GM23338 (cell line): ENCODE measurements around the gene RUBCN.

Experiments used
- CREB1 ChIP-seq: fragments of 250-450 bp; sonication (Bioruptor Pico); IDR thresholded peaks from 2 replicates; pipeline ENCODE4 v1.5.0; 2020; ENCODE audit warnings: low read depth, mild to moderate bottlenecking, moderate library complexity
- EZH2 ChIP-seq: fragments of 200-600 bp; sonication (generic); IDR thresholded peaks from one replicate; pipeline ENCODE4 v1.8.0; 2017; ENCODE audit warnings: antibody characterized with exemption, mild to moderate bottlenecking, low read depth; ENCODE audit not compliant: unreplicated experiment
- EZH2phosphoT487 ChIP-seq: fragments of 200-600 bp; sonication (generic); IDR thresholded peaks from one replicate; pipeline ENCODE4 v1.8.1; 2018; ENCODE audit warnings: antibody characterized with exemption; ENCODE audit not compliant: unreplicated experiment
- ZNF114 ChIP-seq: fragments of 250-450 bp; sonication (Bioruptor Pico); IDR thresholded peaks from 2 replicates; pipeline ENCODE4 v1.5.0; 2020; ENCODE audit warnings: mild to moderate bottlenecking, moderate library complexity
- TF ChIP-seq, protein P1 (sequence below), 2 experiments: fragments of 200-600 bp in 1 of 2; sonication (generic) in 1 of 2; conservative IDR thresholded peaks; 2 replicates each; pipeline versions ENCODE4 v1.5.1 to v1.6.1; 2016 to 2017; ENCODE audit warnings: antibody characterized with exemption in 2 of 2, low read depth in 2 of 2, mild to moderate bottlenecking in 2 of 2, moderate library complexity in 1 of 2

DNA sequence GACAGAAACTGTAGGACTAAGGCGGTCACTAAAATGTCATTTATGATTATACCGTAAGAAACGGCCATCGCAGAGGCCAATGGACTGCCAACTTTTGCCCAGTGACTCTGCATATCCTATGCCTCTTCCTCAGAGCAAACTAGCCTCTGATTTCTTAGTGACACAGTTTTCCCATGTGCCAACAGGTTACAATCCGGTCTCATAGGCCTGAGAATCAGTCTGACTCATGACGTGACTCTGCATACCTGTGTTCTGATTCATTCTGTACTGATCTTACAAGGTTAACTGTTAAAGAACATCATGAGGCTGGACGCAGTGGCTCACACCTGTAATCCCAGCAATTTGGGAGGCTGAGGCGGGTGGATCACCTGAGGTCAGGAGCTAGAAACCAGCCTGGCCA, 17.8 kb downstream of the RUBCN start:
- TF ChIP-seq, protein P1, sequence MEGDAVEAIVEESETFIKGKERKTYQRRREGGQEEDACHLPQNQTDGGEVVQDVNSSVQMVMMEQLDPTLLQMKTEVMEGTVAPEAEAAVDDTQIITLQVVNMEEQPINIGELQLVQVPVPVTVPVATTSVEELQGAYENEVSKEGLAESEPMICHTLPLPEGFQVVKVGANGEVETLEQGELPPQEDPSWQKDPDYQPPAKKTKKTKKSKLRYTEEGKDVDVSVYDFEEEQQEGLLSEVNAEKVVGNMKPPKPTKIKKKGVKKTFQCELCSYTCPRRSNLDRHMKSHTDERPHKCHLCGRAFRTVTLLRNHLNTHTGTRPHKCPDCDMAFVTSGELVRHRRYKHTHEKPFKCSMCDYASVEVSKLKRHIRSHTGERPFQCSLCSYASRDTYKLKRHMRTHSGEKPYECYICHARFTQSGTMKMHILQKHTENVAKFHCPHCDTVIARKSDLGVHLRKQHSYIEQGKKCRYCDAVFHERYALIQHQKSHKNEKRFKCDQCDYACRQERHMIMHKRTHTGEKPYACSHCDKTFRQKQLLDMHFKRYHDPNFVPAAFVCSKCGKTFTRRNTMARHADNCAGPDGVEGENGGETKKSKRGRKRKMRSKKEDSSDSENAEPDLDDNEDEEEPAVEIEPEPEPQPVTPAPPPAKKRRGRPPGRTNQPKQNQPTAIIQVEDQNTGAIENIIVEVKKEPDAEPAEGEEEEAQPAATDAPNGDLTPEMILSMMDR (conservative IDR thresholded peaks at IDR 0.05; ENCODE audit: low read depth in 2 of 2) = no peak
- TF ChIP-seq EZH2 = no peak
- TF ChIP-seq EZH2phosphoT487 = no peak
- TF ChIP-seq ZNF114 (CRISPR knock-in tag) = no peak
- no peak for TF ChIP-seq CREB1 (CRISPR knock-in tag)
